Ovary (tissue), 3 donors: Measurements from ENCODE around the gene LPIN2.

Experiments
- POLR2A ChIP-seq: fragments of 450-650 bp; IDR thresholded peaks from one replicate; pipeline ENCODE4 v1.6.1; 2017; ENCODE audit warnings: antibody characterized with exemption, mild to moderate bottlenecking, moderate library complexity
- TF ChIP-seq, protein P1 (sequence below), 3 donors: fragments of 450-650 bp in 2 of 3; fragments of 200-600 bp in 1 of 3; IDR thresholded peaks; one replicate each; pipeline versions ENCODE4 v1.5.1 to v1.8.0; 2016 to 2022; ENCODE audit warnings: antibody characterized with exemption in 3 of 3, mild to moderate bottlenecking in 1 of 3
- donor health status: DM: no; HTN: no; CAD: no.

DNA sequence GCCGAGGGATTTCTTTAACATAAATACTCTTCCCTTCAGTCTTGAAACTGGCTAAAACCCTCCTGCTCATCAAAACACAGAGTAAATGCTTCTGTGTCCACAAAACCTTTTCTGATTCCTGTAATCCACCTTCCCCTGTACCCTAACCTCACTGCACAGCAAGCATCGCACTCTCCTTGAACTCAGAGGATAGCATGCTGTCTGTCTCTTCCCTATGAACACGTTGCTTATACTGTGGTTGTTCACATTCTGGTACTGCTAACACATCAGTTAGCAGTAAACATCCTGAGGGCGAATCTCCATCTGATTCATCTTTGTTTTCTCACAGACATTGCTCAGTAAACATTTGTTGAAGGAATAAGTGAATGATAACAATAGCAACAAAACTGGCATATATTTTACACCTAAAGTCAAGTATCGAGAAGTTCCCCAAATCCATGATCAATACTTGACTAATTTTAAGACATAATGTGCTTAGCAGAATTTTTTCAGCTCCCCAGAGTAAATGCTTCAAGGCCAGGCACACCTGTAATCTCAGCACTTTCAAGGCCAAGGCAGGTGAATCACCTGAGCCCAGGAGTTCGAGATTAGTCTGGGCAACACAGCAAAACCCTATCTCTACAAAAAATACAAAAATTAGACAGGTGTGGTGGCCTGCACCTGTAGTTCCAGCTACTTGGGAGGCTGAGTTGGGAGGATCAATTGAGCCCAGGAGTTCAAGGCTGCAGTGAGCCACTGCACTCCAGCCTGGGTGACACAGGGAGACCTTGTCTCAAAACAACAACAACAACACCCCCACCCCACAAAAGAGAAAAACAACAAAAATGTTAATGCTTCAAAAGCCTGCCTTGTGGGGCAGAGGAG is 45.6 kb upstream of the LPIN2 start:
- TF ChIP-seq, protein P1, sequence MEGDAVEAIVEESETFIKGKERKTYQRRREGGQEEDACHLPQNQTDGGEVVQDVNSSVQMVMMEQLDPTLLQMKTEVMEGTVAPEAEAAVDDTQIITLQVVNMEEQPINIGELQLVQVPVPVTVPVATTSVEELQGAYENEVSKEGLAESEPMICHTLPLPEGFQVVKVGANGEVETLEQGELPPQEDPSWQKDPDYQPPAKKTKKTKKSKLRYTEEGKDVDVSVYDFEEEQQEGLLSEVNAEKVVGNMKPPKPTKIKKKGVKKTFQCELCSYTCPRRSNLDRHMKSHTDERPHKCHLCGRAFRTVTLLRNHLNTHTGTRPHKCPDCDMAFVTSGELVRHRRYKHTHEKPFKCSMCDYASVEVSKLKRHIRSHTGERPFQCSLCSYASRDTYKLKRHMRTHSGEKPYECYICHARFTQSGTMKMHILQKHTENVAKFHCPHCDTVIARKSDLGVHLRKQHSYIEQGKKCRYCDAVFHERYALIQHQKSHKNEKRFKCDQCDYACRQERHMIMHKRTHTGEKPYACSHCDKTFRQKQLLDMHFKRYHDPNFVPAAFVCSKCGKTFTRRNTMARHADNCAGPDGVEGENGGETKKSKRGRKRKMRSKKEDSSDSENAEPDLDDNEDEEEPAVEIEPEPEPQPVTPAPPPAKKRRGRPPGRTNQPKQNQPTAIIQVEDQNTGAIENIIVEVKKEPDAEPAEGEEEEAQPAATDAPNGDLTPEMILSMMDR (IDR thresholded peaks at IDR 0.05): no peak
- TF ChIP-seq POLR2A: no peak
